ENCODE data around the gene PPP1R27.

The PPP1R27 gene

DNA sequence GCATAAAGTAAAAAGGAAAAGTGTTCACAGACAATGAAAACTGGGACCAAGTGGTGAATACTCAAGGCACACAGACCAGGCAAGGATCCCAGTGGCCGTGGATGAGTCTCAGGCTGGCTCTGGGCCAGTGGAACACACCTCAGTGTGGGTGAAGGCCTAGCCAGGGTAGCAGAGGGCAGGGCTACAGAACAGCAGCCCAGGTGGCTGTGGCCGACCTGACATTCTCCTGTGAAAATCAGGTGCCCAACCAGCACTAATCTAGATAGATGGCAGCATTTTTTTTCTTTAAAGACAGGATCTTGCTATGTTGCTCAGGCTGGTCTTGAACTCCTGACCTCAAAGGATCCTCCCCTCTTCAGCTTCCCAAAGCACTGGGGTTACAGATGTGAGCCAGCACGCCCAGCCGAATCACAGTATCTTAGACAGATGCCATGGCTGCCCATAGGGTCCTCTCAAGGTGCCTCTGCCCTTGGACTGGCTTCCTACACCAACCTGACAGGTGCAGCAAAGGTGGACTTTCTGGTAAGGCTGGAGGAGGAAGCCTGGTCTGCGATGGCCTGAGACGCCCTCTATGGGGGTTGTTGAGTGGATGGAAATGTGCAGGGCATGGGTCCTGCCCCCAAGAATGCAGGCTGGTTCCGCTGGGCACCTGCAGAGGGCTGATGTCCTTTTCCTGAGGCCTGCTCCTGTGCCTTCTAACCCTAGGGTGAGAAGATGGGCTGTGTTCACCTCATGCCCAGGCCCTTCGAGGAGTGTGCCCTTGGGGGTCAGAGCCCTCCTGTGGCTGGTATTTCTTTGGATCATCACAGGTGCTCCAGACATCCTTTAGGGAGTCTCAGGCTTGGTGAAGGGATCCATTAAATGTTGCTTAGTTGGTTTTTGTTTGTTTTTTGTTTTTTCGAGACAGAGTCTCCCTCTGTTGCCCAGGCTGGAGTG, 29.3 kb upstream of the PPP1R27 start:
- H3K27me3 Mint-ChIP-seq (ENCODE audit: low read depth) = no peaks in the 10 kb centered on the region
- H3K4me3 Mint-ChIP-seq = peak overlapping the region; percentile 78 to 87 (median 84)
- peaks cover 12% of the 10 kb centered on the region for H3K36me3 Mint-ChIP-seq (ENCODE audit: low read depth)
- peaks cover 23% of the 10 kb centered on the region for H3K4me1 Mint-ChIP-seq
- peak overlapping the region; percentile 61 to 77 (median 74) for H3K27ac Mint-ChIP-seq
- TF ChIP-seq, protein P1, sequence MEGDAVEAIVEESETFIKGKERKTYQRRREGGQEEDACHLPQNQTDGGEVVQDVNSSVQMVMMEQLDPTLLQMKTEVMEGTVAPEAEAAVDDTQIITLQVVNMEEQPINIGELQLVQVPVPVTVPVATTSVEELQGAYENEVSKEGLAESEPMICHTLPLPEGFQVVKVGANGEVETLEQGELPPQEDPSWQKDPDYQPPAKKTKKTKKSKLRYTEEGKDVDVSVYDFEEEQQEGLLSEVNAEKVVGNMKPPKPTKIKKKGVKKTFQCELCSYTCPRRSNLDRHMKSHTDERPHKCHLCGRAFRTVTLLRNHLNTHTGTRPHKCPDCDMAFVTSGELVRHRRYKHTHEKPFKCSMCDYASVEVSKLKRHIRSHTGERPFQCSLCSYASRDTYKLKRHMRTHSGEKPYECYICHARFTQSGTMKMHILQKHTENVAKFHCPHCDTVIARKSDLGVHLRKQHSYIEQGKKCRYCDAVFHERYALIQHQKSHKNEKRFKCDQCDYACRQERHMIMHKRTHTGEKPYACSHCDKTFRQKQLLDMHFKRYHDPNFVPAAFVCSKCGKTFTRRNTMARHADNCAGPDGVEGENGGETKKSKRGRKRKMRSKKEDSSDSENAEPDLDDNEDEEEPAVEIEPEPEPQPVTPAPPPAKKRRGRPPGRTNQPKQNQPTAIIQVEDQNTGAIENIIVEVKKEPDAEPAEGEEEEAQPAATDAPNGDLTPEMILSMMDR (IDR thresholded peaks at IDR 0.05; ENCODE audit: unreplicated experiment in 3 of 3) = no peak
- no peaks in the 10 kb centered on the region for H3K9me3 Mint-ChIP-seq

DNA sequence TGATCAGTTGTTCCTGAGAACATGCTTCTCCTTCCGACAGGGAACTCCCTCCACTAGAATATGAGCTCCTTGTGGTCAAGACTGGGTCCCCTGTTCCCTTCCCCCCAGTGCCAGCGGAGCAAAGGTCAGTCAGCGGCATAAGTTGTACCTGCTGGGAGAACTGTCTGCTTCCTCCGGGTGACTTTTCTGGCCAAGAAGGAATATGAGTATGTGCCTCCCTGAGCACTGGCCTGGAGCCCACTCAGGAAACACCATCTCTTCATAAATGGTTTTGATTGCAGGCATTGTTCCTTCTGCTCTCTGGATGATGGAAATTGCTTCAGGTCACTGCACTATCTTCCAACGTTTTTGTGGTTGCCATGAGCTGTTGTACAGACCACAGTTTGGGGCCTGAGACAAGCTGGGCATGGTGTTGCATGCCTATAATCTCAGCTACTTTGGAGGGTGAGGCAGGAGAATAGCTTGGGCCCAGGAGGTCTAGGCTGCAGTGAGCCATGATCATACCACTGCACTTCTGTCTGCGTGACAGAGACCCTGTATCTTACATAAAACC, 28.3 kb upstream of the PPP1R27 start:
- Mint-ChIP-seq H3K4me3 (peak overlapping the region; percentile 78 to 87 (median 84)), H3K9me3 (no peaks in the 10 kb centered on the region), H3K36me3 (ENCODE audit: low read depth) (peaks cover 13% of the 10 kb centered on the region), H3K27me3 (ENCODE audit: low read depth) (no peaks in the 10 kb centered on the region), H3K27ac (peak overlapping the region; percentile 61 to 77 (median 74)), H3K4me1 (peaks cover 24% of the 10 kb centered on the region)
- TF ChIP-seq, protein P1 (IDR thresholded peaks at IDR 0.05; ENCODE audit: unreplicated experiment in 3 of 3) = no peak

DNA sequence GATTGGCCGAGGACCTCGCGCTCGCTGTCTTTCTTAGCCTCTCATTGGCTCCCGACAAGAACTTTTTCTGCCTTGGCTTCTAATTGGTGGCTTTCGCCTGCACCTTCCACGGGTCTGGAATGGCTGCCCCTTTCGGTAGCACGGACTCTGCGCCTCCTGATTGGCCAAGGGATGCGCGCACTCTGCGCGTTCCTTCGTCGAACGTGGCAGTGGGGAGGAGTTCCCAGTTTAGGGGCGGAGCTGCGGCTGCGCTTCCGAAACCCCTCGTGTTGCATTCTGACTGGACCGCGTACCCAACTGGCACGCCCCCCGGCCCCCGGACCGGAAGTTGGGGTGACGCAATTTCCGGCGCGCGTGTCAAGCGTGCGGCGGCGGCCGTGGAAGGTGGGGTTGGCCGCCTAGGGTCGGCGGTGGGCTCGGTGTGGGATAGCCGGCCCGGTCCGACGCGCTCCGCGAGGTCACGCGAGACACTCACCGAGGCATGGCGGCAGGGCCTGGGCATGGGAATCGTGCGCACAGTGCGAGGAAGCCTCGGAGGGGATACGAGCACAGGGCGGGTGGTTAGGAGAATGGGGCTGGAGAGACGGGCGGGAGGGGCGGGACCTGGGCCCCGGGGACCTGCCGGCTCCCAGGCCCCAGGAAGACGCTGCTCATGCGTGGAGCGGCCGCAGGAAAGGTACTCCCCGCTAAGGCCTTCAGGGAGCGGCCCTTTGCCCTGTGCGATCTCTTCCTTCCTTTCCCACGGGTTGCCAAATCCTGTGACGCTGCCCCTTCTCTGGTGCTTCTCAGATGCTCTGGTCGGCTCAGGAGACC, 26.1 kb upstream of the PPP1R27 start:
- H3K4me3 Mint-ChIP-seq = peak overlapping the region; percentile 87 to 94 (median 92)
- peak overlapping the region; percentile 63 to 95 (median 82) for H3K27ac Mint-ChIP-seq
- no peaks in the 10 kb centered on the region for H3K27me3 Mint-ChIP-seq (ENCODE audit: low read depth)
- peaks cover 21% of the 10 kb centered on the region for H3K4me1 Mint-ChIP-seq
- no peaks in the 10 kb centered on the region for H3K9me3 Mint-ChIP-seq
- TF ChIP-seq, protein P1 (IDR thresholded peaks at IDR 0.05; ENCODE audit: unreplicated experiment in 3 of 3) = no peak
- peaks cover 22% of the 10 kb centered on the region for H3K36me3 Mint-ChIP-seq (ENCODE audit: low read depth)

DNA sequence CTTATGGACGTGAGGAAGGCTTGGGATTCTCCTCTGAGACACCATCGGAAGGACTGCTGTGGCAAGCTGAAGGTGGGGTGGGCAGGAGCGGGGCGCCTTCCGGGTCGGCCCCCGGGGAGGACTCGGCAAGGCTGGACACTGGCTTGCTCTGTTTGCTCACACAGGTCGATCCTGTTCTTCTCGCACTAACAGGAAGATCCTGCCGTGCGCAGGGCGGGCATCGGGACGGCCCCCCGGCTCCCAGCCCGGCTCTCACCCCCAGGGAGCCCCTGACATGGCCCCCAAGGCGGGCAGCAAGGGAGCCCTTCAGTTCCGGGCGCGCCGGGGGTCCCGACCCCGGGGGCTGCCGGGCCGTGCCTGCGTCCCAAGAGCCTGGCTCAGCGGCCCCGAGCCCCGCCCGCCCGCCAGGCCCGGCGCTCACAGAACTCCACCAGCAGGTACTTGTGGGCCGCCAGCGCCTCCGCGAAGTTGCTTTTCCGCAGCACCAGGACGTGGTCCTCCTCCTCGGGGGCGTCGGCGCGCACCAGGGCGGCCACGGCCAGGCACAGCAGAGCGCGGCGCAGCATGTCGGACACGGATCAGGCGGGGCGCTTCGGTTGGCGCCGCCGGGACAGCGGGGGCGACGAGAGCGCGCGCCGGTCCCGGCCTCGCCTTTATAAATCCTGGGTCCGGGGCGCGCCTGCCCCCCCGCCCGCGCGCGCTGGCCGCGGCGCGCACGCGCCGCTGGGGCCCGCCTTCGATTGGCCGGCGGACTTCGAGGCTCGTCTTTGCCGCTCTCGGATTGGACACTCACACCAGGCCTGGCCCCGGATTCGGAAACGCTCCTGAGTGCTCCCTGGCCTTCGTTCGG, 25.3 kb upstream of the PPP1R27 start, which contains the start of gene P4HB:
TSS of gene P4HB (minus strand) at position 630 of the 850 bp plus-strand sequence. CDS start at position 566, 64 bp downstream.
- H3K4me1 Mint-ChIP-seq = peaks cover 21% of the 10 kb centered on the region
- no peaks in the 10 kb centered on the region for H3K9me3 Mint-ChIP-seq
- TF ChIP-seq, protein P1 (IDR thresholded peaks at IDR 0.05; ENCODE audit: unreplicated experiment in 3 of 3) = no peak
- H3K27me3 Mint-ChIP-seq (ENCODE audit: low read depth) = no peaks in the 10 kb centered on the region
- H3K4me3 Mint-ChIP-seq = peak within 1 kb of the TSS; percentile 94 to 97 (median 96)
- H3K27ac Mint-ChIP-seq = peak within 1 kb of the TSS; percentile 63 to 95 (median 83)
- peaks cover 28% of the 10 kb centered on the region for H3K36me3 Mint-ChIP-seq (ENCODE audit: low read depth)
